IPS-11a (cell line): ENCODE data around the gene JMJD1C.
"Not testable (repeated sequence)": the region's sequence is repeated elsewhere in the genome, so short reads cannot be mapped to it uniquely, and the experiment has no call there.

ENCODE experiments used
- H3K4me3 ChIP-seq: one replicate; pipeline ENCODE4 v1.5.1; 2013; ENCODE audit warnings: low read depth, low read length, control low read depth

Gene JMJD1C

DNA sequence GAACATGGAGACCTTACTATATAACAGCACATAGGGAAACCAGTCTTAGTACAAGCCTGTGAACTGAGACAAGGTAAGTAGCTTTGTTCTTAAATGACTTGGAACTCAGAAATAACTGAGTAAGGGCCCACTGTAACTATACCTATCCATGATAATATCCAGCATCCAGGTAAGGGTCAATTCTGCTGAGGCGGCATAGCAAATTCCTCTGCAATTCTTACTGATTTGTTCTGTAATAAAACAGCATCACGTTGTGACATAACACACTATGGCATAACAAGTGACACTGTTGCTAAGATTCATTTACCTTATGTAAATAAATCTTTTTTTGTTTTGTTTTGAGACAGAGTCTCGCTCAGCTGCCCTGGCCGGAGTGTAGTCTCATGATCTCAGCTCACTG, 97.4 kb downstream of the JMJD1C start:
- H3K4me3 ChIP-seq, result no peak overlapping the region

DNA sequence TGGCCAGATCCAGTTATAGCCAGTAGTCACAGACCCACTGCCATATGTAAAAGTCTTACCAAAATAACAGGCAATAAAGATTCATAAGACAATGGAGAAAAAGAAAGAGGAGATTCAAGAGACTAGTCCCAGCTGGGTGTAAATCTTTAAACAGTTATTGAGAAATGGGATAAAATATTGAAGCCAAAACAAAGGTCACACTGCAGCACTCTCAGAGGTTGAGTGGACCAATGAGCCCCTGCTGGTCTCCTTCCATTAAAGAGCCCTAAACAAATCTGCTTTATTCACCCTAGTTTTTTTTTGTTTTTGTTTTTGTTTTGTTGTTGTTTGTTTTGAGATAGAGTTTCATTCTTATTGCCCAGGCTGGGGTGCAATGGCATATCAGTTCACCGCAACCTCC, 98.8 kb downstream of the JMJD1C start:
- H3K4me3 ChIP-seq, result no peak overlapping the region

- H3K4me3 ChIP-seq, result no peak overlapping the region
These were observed 99.6 kb downstream of the JMJD1C start for GRCh38 chr10:63365976-63366765.

GRCh38 chr10:63364918-63365317, 100.9 kb downstream of the JMJD1C start:
- H3K4me3 ChIP-seq, result no peak overlapping the region

DNA sequence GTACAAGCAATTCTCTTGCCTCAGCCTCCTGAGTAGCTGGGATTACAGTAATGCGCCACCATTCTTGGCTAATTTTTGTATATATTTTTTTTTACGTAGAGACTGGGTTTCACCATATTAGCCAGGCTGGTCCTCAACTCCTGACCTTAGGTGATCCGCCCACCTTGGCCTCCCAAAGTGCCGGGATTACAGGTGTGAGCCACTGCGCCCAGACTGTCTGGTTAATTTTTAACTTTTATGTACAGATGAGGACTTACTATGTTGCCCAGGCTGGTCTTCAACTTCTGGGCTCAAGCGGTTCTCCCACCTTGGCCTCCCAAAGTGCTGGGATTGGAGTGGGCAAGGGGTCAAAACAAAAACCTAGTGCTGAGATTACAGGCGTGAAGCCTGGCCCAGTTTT, 101.8 kb downstream of the JMJD1C start:
- no peak overlapping the region for H3K4me3 ChIP-seq

DNA sequence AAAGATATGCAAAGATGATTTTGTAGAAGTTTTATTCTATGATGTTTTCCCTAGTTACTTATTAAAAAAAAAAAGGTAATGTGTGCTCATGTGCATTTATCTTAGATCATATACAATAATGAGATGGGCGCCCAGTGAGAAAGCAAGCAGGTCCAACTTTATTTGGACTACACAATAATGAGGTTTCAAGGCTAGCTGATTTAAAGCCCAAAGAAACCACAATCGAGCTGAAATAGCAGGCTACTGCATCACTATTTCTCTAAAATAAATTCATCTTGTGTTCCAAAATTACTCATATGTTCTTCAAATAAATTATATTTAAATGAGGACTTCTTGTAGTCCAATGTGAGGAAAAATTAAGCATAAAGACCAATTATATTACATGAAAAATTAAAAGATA, 110.1 kb downstream of the JMJD1C start:
- no peak overlapping the region for H3K4me3 ChIP-seq

DNA sequence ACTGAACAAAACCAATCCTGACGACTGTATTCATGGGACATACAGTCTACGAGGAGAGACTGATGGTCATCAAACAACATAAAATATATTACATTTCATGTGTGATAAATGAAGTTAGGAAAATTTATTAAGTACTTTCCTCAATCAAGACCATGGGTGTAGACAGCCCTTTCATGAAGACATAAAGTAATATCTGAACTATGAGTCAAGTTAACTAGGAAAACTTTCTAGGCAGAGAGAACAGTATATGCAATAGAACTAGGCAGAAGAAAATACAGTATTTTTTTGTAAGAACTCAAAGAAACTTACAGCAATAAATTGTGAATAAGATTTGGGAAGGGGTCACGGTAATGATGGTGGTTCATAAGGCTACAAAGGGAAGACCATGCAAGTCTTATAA, 112.8 kb downstream of the JMJD1C start:
- no peak overlapping the region for H3K4me3 ChIP-seq

DNA sequence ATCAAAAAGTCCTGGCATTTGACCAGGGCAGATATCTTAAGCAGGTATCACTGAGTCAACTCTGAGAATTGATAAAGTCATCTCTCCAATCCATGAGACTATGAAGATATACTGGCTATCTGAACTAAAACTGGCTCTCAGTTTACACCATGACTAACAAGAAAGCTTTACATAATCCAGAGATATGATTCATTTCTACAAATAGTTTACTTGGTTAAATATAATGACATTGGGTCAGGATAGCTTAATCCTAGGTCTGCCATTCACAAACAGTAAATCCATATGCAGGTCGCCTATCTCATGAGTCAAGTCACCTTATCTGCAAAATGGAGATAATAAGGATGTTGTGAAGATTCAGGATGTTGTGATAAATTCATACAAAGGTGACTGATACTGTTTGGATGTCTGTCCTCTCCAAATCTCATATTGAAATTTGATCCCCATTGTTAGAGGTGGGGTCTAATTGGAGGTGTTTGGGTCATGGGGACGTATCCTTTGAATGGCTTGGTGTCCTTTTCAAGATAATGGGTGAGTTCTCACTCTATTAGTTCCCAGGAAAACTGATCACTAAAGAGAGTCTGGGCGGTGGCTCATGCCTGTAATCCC, 117.4 kb downstream of the JMJD1C start:
- no peak overlapping the region for H3K4me3 ChIP-seq

GRCh38 chr10:63346015-63346441, 119.7 kb downstream of the JMJD1C start:
- H3K4me3 ChIP-seq, result no peak overlapping the region

- no peak overlapping the region for H3K4me3 ChIP-seq
These were observed 121.5 kb downstream of the JMJD1C start for GRCh38 chr10:63344269-63344668.

DNA sequence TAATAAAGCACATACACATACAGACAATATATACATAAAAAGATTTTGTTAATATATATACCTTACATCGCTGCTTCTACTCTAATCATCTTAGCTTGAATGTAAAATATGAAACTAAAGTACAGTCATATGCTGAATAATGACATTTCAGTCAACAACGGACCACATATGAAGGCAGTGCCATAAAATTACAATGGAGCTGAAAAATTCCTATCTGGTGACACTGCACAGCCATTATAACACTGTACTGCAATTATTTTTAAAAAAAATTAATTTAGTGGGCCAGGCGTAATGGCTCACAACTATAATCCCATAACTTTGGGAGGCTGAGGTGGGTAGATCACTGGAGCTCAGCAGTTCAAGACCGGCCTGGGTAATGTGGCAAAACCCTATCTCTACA, 122.3 kb downstream of the JMJD1C start:
- no peak overlapping the region for H3K4me3 ChIP-seq

DNA sequence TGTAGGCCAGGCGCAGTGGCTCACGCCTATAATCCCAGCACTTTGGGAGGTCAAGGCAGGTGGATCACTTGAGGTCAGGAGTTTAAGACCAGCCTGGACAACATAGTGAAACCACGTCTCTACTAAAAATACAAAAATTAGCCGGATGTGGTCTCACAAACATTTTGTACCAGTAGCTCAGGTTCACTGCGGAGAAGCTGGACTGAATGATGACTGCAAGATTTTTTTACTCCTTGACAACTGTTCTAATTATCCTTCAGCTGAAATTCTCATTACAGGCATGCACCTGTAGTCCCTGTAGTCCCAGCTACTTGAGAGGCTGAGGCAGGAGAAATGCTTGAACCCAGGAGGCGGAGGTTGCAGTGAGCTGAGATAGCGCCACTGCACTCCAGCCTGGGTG, 126.1 kb downstream of the JMJD1C start:
- not testable (repeated sequence) for H3K4me3 ChIP-seq

GRCh38 chr10:63337455-63338251, 128.1 kb downstream of the JMJD1C start:
- no peak overlapping the region for H3K4me3 ChIP-seq

DNA sequence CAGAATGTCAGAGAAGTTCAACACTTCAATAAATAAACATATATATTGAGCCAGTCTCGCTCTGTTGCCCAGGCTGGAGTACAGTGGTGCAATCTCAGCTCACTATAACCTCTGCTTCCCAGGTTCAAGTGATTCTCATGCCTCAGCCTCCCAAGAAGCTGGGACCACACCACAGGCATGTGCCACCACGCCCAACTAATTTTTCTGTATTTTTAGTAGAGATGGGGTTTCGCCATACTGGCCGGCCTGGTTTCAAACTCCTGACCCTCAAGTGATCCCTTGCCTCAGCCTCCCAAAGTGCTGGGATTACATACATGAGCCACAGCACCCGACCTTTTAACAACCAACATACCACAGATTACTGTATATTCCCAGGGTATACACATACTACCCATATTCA, 134.2 kb downstream of the JMJD1C start:
- H3K4me3 ChIP-seq, result no peak overlapping the region

GRCh38 chr10:63324495-63324854, 141.3 kb downstream of the JMJD1C start:
- H3K4me3 ChIP-seq, result no peak overlapping the region

DNA sequence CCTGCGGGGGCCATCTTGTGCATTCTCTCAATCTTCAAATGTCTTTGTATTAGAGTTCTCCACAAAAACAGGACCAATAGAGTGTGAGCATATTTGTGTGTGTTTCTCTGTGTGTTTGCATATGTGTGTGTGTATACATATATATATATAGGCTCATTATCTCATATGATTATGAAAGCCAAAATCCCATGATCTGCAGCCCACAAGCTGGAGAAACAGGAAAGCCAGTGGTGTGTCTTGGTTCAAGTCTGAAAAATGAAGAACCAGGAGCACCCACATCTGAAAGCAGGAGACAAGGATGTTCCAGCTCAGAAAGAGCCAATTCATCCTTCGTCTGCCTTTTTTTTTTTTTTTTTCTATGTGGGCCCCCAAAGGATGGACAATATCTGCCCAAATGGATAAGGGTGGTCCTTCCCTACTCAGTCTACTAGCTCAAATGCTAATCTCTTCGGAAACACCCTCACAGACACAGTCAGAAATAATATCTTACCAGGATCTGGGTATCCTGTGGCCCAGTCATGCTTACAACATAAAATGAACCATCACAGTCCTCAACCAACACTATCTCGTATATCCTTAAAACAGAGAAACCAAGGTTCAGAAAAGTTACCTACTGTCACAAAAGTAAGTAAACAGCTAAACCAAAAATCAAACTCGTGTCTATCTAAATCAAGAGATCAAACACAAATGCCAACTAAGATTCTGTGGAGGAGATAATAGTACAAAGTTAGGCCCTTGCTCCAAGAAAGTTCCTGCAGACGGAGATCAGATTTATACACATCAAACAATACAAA, 141.9 kb downstream of the JMJD1C start:
- H3K4me3 ChIP-seq, result no peak overlapping the region

GRCh38 chr10:63320683-63321082, 145.1 kb downstream of the JMJD1C start:
- H3K4me3 ChIP-seq, result no peak overlapping the region

DNA sequence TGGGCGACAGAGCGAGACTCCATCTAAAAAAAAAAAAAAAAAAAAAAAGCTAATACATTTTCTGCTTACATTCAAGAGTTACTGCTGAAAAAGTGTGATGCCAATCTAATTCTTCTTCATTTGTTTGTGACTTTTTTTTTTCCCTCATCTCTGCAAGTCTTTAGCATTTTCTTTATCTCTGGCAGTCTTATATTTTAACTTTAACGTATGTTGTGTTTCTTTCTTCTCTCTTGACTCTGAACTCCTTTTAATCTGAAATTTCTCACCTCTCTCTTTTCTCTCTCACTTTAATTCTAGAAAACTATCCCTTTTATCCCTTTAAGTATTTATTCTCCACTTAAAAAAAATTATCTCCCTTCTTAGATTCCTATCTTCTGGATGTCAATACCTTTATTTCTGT, 146.5 kb downstream of the JMJD1C start:
- H3K4me3 ChIP-seq, result no peak overlapping the region

GRCh38 chr10:63318491-63318890, 147.3 kb downstream of the JMJD1C start:
- no peak overlapping the region for H3K4me3 ChIP-seq

- no peak overlapping the region for H3K4me3 ChIP-seq
These were observed 151.8 kb downstream of the JMJD1C start for GRCh38 chr10:63314020-63314419.

DNA sequence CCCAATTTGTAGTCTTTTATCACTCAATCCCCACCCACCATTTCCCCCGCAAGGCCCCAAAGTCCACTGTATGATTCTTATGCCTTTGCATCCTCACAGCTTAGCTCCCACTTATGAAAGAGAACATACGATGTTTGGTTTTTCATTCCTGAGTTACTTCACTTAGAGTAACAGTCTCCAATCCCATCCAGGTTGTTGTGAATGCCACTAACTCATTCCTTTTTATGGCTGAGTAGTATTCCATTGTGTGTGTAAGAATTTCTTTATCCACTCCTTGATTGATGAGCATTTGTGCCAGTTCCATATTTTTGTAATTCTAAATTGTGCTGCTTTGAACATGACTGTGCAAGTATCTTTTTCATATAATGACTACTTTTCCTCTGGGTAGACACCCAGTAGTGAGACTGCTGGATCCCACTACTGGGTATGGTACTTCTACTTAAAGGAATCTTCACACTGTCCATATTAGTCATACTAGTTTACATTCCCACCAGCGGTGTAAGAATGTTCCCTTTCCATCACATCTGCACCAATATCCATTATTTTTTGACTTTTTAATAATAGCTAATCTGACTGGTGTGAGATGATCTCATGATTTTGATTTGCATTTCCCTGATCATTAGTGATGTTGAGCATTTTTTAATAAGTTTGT, 152.6 kb downstream of the JMJD1C start:
- H3K4me3 ChIP-seq, result no peak overlapping the region
